WTC11 (cell line): ENCODE measurements around the gene PCYOX1L. TPM values are rescaled to one million over a fixed set of nuclear protein-coding genes. Genes with fewer than 3 reads are reported as not detected.

ENCODE experiments used
- CBFB ChIP-seq: sonication (generic); formaldehyde crosslinking; IDR thresholded peaks from 2 replicates; pipeline ENCODE4 v1.8.1; 2022; ENCODE audit warnings: mild to moderate bottlenecking, low read depth, missing genetic modification reagents
- ETV6 ChIP-seq: sonication (generic); formaldehyde crosslinking; IDR thresholded peaks from 2 replicates; pipeline ENCODE4 v1.8.1; 2022; ENCODE audit warnings: mild to moderate bottlenecking, missing genetic modification reagents
- FOXJ3 ChIP-seq: sonication (generic); formaldehyde crosslinking; IDR thresholded peaks from 2 replicates; pipeline ENCODE4 v1.9.0; 2021; ENCODE audit warnings: missing genetic modification reagents, mild to moderate bottlenecking, borderline replicate concordance
- FOXP1 ChIP-seq: sonication (generic); formaldehyde crosslinking; IDR thresholded peaks from 2 replicates; pipeline ENCODE4 v1.8.0; 2022; ENCODE audit warnings: missing genetic modification reagents, mild to moderate bottlenecking, moderate library complexity, borderline replicate concordance
- IRF2 ChIP-seq: sonication (generic); formaldehyde crosslinking; IDR thresholded peaks from 2 replicates; pipeline ENCODE4 v1.8.0; 2022; ENCODE audit warnings: low read depth, missing genetic modification reagents, borderline replicate concordance
- NFATC4 ChIP-seq: fragments of 250-450 bp; sonication (Bioruptor Pico); IDR thresholded peaks from 2 replicates; pipeline ENCODE4 v1.9.0; 2021; ENCODE audit warnings: mild to moderate bottlenecking
- NR1H2 ChIP-seq: sonication (generic); formaldehyde crosslinking; IDR thresholded peaks from 2 replicates; pipeline ENCODE4 v1.9.0; 2021; ENCODE audit warnings: mild to moderate bottlenecking, moderate library complexity, missing genetic modification reagents
- NR3C1 ChIP-seq: sonication (generic); formaldehyde crosslinking; conservative IDR thresholded peaks from 2 replicates; pipeline ENCODE4 v1.8.1; 2023; ENCODE audit warnings: low read depth, mild to moderate bottlenecking, missing genetic modification reagents
- SMAD4 ChIP-seq: sonication (generic); formaldehyde crosslinking; IDR thresholded peaks from 2 replicates; pipeline ENCODE4 v1.8.0; 2022; ENCODE audit warnings: mild to moderate bottlenecking, missing genetic modification reagents
- TCF7 ChIP-seq: sonication (generic); formaldehyde crosslinking; IDR thresholded peaks from 2 replicates; pipeline ENCODE4 v1.8.0; 2022; ENCODE audit warnings: mild to moderate bottlenecking, low read depth, missing genetic modification reagents, moderate library complexity
- ZNF396 ChIP-seq: fragments of 250-450 bp; sonication (Bioruptor Pico); IDR thresholded peaks from 2 replicates; pipeline ENCODE4 v1.8.0; 2021; ENCODE audit warnings: mild to moderate bottlenecking, moderate library complexity, borderline replicate concordance
- total RNA-seq: library from RNA; stranded (reverse); gene quantifications from 3 replicates; pipeline ENCODE4 v1.2.3, GENCODE V29; 2021
- TF ChIP-seq, protein P1 (sequence below): sonication (generic); formaldehyde crosslinking; IDR thresholded peaks from 2 replicates; pipeline ENCODE4 v1.8.1; 2023; ENCODE audit warnings: mild to moderate bottlenecking, missing genetic modification reagents, borderline replicate concordance
- TF ChIP-seq, protein P2 (sequence below): fragments of 250-450 bp; sonication (Bioruptor Pico); IDR thresholded peaks from 2 replicates; pipeline ENCODE4 v1.9.0; 2021; ENCODE audit warnings: moderate library complexity, mild to moderate bottlenecking, inconsistent platforms, borderline replicate concordance
- TF ChIP-seq, protein P3 (sequence below): sonication (generic); formaldehyde crosslinking; IDR thresholded peaks from 2 replicates; pipeline ENCODE4 v1.8.1; 2022; ENCODE audit warnings: low read depth, mild to moderate bottlenecking, moderate library complexity, missing genetic modification reagents, borderline replicate concordance
- TF ChIP-seq, protein P4 (sequence below): sonication (generic); formaldehyde crosslinking; IDR thresholded peaks from 2 replicates; pipeline ENCODE4 v1.8.1; 2023; ENCODE audit warnings: mild to moderate bottlenecking, missing genetic modification reagents, moderate library complexity
- TF ChIP-seq, protein P5 (sequence below): sonication (generic); formaldehyde crosslinking; IDR thresholded peaks from 2 replicates; pipeline ENCODE4 v1.8.0; 2022; ENCODE audit warnings: missing genetic modification reagents
- TF ChIP-seq, protein P6 (sequence below): sonication (generic); formaldehyde crosslinking; IDR thresholded peaks from 2 replicates; pipeline ENCODE4 v1.8.1; 2022; ENCODE audit warnings: missing genetic modification reagents, borderline replicate concordance
- TF ChIP-seq, protein P7 (sequence below): fragments of 250-450 bp; sonication (Bioruptor Pico); conservative IDR thresholded peaks from 2 replicates; pipeline ENCODE4 v1.9.0; 2021; ENCODE audit warnings: mild to moderate bottlenecking
- TF ChIP-seq, protein P8 (sequence below): fragments of 250-450 bp; sonication (Bioruptor Pico); IDR thresholded peaks from 2 replicates; pipeline ENCODE4 v2.1.2; 2022; ENCODE audit warnings: mild to moderate bottlenecking, moderate library complexity

PCYOX1L gene
- total RNA-seq, 1 experiment from 2014 or later: 8.1 TPM

DNA sequence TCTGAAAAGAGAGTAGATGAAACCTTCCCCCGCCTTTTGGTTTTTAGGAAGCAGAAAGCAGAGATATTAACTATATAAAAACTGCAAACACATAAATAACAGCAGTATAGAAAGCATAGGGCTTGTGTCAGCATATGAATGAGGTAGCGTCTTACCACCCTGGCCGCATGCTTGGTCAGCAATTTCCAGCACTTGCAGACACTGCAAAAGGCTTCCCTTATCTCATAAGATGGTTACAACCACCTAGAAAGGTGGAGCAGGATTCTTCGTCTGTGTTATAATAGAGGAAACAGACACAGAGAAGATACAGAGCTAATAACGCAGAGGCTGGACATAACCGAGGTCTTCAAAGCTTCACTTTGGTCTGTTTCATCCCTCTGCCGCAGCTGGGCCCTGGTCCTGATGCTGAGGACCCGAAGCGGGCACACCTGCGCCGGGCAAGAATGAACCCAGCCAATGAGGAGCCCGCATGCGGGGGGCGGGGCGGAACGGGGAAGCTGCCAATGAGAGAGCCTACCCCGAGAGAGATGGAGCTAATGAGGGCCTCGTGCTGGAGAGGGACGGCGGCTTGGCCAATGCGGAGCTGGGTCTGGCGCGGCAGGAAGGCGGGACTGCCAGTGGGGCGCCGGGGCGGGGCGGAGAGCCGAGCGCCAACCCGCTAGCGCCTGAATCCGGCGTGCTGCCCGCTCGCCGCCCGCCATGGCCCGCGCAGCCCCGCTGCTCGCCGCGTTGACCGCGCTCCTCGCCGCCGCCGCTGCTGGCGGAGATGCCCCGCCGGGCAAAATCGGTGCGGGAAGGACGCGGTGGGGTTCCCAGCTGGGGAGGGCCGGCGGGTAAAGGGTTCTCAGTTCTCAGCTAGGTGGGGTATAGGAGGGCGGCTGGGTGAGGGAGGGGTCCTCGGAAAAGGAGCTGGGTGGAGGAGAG is at the start of gene PCYOX1L (continued):
- TF ChIP-seq, protein P1, sequence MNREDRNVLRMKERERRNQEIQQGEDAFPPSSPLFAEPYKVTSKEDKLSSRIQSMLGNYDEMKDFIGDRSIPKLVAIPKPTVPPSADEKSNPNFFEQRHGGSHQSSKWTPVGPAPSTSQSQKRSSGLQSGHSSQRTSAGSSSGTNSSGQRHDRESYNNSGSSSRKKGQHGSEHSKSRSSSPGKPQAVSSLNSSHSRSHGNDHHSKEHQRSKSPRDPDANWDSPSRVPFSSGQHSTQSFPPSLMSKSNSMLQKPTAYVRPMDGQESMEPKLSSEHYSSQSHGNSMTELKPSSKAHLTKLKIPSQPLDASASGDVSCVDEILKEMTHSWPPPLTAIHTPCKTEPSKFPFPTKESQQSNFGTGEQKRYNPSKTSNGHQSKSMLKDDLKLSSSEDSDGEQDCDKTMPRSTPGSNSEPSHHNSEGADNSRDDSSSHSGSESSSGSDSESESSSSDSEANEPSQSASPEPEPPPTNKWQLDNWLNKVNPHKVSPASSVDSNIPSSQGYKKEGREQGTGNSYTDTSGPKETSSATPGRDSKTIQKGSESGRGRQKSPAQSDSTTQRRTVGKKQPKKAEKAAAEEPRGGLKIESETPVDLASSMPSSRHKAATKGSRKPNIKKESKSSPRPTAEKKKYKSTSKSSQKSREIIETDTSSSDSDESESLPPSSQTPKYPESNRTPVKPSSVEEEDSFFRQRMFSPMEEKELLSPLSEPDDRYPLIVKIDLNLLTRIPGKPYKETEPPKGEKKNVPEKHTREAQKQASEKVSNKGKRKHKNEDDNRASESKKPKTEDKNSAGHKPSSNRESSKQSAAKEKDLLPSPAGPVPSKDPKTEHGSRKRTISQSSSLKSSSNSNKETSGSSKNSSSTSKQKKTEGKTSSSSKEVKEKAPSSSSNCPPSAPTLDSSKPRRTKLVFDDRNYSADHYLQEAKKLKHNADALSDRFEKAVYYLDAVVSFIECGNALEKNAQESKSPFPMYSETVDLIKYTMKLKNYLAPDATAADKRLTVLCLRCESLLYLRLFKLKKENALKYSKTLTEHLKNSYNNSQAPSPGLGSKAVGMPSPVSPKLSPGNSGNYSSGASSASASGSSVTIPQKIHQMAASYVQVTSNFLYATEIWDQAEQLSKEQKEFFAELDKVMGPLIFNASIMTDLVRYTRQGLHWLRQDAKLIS (CRISPR knock-in tag): no peak
- TF ChIP-seq NFATC4 (CRISPR knock-in tag): no peak
- TF ChIP-seq, protein P2, sequence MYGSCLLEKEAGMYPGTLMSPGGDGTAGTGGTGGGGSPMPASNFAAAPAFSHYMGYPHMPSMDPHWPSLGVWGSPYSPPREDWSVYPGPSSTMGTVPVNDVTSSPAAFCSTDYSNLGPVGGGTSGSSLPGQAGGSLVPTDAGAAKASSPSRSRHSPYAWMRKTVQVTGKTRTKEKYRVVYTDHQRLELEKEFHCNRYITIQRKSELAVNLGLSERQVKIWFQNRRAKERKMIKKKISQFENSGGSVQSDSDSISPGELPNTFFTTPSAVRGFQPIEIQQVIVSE (CRISPR knock-in tag): no peak
- TF ChIP-seq, protein P3, sequence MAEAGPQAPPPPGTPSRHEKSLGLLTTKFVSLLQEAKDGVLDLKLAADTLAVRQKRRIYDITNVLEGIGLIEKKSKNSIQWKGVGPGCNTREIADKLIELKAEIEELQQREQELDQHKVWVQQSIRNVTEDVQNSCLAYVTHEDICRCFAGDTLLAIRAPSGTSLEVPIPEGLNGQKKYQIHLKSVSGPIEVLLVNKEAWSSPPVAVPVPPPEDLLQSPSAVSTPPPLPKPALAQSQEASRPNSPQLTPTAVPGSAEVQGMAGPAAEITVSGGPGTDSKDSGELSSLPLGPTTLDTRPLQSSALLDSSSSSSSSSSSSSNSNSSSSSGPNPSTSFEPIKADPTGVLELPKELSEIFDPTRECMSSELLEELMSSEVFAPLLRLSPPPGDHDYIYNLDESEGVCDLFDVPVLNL (CRISPR knock-in tag): no peak
- no peak for TF ChIP-seq TCF7 (CRISPR knock-in tag)
- peak; percentile 73; the same call in 1 of the 2 replicates for TF ChIP-seq FOXP1 (CRISPR knock-in tag)
- TF ChIP-seq, protein P4, sequence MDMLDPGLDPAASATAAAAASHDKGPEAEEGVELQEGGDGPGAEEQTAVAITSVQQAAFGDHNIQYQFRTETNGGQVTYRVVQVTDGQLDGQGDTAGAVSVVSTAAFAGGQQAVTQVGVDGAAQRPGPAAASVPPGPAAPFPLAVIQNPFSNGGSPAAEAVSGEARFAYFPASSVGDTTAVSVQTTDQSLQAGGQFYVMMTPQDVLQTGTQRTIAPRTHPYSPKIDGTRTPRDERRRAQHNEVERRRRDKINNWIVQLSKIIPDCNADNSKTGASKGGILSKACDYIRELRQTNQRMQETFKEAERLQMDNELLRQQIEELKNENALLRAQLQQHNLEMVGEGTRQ (CRISPR knock-in tag): peak; percentile 66
- TF ChIP-seq IRF2 (CRISPR knock-in tag): no peak
- TF ChIP-seq, protein P5, sequence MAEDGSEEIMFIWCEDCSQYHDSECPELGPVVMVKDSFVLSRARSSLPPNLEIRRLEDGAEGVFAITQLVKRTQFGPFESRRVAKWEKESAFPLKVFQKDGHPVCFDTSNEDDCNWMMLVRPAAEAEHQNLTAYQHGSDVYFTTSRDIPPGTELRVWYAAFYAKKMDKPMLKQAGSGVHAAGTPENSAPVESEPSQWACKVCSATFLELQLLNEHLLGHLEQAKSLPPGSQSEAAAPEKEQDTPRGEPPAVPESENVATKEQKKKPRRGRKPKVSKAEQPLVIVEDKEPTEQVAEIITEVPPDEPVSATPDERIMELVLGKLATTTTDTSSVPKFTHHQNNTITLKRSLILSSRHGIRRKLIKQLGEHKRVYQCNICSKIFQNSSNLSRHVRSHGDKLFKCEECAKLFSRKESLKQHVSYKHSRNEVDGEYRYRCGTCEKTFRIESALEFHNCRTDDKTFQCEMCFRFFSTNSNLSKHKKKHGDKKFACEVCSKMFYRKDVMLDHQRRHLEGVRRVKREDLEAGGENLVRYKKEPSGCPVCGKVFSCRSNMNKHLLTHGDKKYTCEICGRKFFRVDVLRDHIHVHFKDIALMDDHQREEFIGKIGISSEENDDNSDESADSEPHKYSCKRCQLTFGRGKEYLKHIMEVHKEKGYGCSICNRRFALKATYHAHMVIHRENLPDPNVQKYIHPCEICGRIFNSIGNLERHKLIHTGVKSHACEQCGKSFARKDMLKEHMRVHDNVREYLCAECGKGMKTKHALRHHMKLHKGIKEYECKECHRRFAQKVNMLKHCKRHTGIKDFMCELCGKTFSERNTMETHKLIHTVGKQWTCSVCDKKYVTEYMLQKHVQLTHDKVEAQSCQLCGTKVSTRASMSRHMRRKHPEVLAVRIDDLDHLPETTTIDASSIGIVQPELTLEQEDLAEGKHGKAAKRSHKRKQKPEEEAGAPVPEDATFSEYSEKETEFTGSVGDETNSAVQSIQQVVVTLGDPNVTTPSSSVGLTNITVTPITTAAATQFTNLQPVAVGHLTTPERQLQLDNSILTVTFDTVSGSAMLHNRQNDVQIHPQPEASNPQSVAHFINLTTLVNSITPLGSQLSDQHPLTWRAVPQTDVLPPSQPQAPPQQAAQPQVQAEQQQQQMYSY (CRISPR knock-in tag): no peak
- TF ChIP-seq, protein P6, sequence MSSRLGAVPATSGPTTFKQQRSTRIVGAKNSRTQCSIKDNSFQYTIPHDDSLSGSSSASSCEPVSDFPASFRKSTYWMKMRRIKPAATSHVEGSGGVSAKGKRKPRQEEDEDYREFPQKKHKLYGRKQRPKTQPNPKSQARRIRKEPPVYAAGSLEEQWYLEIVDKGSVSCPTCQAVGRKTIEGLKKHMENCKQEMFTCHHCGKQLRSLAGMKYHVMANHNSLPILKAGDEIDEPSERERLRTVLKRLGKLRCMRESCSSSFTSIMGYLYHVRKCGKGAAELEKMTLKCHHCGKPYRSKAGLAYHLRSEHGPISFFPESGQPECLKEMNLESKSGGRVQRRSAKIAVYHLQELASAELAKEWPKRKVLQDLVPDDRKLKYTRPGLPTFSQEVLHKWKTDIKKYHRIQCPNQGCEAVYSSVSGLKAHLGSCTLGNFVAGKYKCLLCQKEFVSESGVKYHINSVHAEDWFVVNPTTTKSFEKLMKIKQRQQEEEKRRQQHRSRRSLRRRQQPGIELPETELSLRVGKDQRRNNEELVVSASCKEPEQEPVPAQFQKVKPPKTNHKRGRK (CRISPR knock-in tag): no peak
- no peak for TF ChIP-seq SMAD4 (CRISPR knock-in tag)
- TF ChIP-seq CBFB: peak; percentile 75; the same call in 1 of the 2 replicates
- 0 out of 2 replicates have a peak, but pooled peaks have one; percentile 35 for TF ChIP-seq NR3C1 (CRISPR knock-in tag)
- no peak for TF ChIP-seq ZNF396 (CRISPR knock-in tag)
- no peak for TF ChIP-seq FOXJ3 (CRISPR knock-in tag)
- TF ChIP-seq, protein P7, sequence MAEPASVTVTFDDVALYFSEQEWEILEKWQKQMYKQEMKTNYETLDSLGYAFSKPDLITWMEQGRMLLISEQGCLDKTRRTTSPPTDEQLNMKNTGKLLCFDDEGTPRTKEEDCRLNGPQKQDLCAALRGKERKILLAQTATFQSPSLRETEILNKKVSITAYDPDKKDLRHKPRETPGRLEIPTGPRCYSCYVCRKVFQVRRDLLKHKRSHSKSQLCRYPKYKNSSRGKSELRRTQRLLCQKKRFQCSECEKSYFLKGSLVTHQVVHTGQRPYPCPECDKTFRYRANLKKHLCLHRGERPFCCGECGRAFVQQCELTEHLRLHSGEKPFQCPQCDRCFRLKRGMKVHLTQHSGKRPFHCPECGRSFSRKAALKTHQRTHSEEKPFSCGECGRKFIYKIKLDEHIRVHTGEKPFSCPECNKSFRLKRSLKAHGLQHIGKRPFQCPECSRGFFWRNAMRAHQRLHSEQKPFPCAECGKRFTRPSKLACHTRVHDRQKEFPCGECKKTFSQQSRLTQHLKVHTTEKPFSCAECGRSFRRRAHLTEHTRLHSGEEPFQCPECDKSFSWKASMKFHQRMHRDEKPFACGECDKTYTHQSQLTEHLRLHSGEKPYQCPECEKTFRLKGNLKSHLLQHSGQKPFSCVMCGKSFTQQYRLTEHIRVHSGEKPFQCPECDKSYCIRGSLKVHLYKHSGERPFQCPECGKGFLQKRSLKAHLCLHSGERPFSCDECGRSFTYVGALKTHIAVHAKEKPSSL: no peak
- TF ChIP-seq NR1H2 (CRISPR knock-in tag): no peak
- TF ChIP-seq, protein P8, sequence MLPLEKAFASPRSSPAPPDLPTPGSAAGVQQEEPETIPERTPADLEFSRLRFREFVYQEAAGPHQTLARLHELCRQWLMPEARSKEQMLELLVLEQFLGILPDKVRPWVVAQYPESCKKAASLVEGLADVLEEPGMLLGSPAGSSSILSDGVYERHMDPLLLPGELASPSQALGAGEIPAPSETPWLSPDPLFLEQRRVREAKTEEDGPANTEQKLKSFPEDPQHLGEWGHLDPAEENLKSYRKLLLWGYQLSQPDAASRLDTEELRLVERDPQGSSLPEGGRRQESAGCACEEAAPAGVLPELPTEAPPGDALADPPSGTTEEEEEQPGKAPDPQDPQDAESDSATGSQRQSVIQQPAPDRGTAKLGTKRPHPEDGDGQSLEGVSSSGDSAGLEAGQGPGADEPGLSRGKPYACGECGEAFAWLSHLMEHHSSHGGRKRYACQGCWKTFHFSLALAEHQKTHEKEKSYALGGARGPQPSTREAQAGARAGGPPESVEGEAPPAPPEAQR (CRISPR knock-in tag): no peak
- peak; percentile 92 for TF ChIP-seq ETV6 (CRISPR knock-in tag)
